GM20000 (cell line): ENCODE results near the gene INSRR.

ENCODE experiments used
- DNase-seq: peaks from one replicate; pipeline ENCODE4 v3.0.0; 2012; ENCODE audit warnings: low spot score
- CTCF ChIP-seq: IDR thresholded peaks from 2 replicates; pipeline ENCODE4 v1.5.1; 2012; ENCODE audit warnings: mild to moderate bottlenecking, control low read depth; ENCODE audit errors: extremely low read depth, missing control alignments

The INSRR gene

GRCh38 chr1:156809281-156809680, 49.6 kb downstream of the INSRR start:
- no peak for DNase-seq
- no peak for TF ChIP-seq CTCF

- DNase-seq: no peak
- no peak for TF ChIP-seq CTCF
Measured at GRCh38 chr1:156808186-156809030, 50.5 kb downstream of the INSRR start.

GRCh38 chr1:156807627-156808026, 51.3 kb downstream of the INSRR start:
- DNase-seq: no peak
- no peak for TF ChIP-seq CTCF

GRCh38 chr1:156806512-156807440, 52.1 kb downstream of the INSRR start:
- TF ChIP-seq CTCF: no peak
- DNase-seq: no peak

- no peak for TF ChIP-seq CTCF
Measured at GRCh38 chr1:156805766-156806511, 53.0 kb downstream of the INSRR start.

GRCh38 chr1:156804572-156805243, 54.2 kb downstream of the INSRR start:
- no peak for DNase-seq
- no peak for TF ChIP-seq CTCF

More at GRCh38 chr1:156805766-156806511, 53.0 kb downstream of the INSRR start:
- no peak for DNase-seq
